ENCODE data around the gene WNT7B.

WNT7B gene

DNA sequence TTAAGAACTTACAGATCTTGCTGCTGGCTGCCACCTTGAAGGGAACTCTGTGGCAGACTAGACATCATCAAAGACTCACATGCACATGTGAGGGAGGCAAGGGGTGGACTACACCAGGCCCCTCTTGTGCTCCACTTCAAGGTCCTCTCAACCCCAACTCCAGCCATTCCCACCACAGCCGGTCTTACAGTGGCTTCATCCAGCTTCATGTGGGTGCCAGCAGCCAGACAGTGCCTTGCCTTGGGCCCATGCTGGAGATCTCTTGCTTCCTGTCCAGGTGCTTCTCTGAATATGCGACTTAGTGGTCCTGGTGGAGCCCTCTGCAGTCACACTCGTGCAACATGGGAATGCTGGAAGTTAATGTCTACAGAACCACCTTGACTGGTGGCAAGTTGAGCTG, 44.6 kb upstream of the WNT7B start:
- no peaks in the 10 kb centered on the region for H3K27me3 ChIP-seq (ENCODE audit: insufficient read depth, low read length, poor library complexity, severe bottlenecking)
- H3K9ac ChIP-seq (ENCODE audit: low read depth, low read length, poor library complexity, severe bottlenecking): no peak overlapping the region
- H3K4me3 ChIP-seq (ENCODE audit: low read length, poor library complexity, severe bottlenecking): no peak overlapping the region
- peaks cover 15% of the 10 kb centered on the region for H3K4me1 ChIP-seq (ENCODE audit: insufficient read depth, low read length, poor library complexity, severe bottlenecking)
- H3K4me2 ChIP-seq (ENCODE audit: low read depth, low read length, poor library complexity, severe bottlenecking): no peak overlapping the region
- TF ChIP-seq, protein P1, sequence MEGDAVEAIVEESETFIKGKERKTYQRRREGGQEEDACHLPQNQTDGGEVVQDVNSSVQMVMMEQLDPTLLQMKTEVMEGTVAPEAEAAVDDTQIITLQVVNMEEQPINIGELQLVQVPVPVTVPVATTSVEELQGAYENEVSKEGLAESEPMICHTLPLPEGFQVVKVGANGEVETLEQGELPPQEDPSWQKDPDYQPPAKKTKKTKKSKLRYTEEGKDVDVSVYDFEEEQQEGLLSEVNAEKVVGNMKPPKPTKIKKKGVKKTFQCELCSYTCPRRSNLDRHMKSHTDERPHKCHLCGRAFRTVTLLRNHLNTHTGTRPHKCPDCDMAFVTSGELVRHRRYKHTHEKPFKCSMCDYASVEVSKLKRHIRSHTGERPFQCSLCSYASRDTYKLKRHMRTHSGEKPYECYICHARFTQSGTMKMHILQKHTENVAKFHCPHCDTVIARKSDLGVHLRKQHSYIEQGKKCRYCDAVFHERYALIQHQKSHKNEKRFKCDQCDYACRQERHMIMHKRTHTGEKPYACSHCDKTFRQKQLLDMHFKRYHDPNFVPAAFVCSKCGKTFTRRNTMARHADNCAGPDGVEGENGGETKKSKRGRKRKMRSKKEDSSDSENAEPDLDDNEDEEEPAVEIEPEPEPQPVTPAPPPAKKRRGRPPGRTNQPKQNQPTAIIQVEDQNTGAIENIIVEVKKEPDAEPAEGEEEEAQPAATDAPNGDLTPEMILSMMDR (conservative IDR thresholded peaks at IDR 0.05; ENCODE audit: low read length): no peak
- no peak for TF ChIP-seq EZH2phosphoT487 (IDR thresholded peaks at IDR 0.05; ENCODE audit: borderline replicate concordance)
- H3K9me3 ChIP-seq (ENCODE audit: insufficient read depth, low read depth, low read length): no peaks in the 10 kb centered on the region
- H3K9me2 ChIP-seq (replicated peaks; ENCODE audit: low read depth, low read length): no peaks in the 10 kb centered on the region
- H3K79me2 ChIP-seq (ENCODE audit: insufficient read depth, low read length): no peaks in the 10 kb centered on the region
- H2AFZ ChIP-seq (ENCODE audit: low read length): no peak overlapping the region
- no peaks in the 10 kb centered on the region for H3F3A ChIP-seq (ENCODE audit: low read depth)
- H3K36me3 ChIP-seq (ENCODE audit: insufficient read depth, low read length): no peaks in the 10 kb centered on the region
- no peaks in the 10 kb centered on the region for H4K20me1 ChIP-seq (ENCODE audit: insufficient read depth, low read length, poor library complexity, severe bottlenecking)

DNA sequence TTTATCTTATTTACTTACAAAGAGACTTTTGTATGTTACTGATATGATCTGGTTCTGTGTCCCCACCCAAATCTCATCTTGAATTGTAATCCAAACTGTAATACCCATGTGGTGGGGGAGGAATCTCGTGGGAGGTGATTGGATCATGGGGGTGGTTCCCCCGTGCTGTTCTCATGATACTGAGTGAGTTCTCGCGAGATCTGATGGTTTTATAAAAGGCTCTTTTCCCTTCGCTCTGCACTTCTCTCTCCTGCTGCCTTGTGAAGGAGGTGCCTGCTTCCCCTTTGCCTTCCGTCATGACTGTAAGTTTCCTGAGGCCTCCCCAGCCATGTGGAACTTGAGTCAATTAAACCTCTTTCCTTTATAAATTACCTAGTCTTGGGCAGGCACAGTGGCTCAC, 42.4 kb upstream of the WNT7B start:
- Histone ChIP-seq H3K4me3 (ENCODE audit: low read length, poor library complexity, severe bottlenecking) (no peak overlapping the region), H2AFZ (ENCODE audit: low read length) (no peak overlapping the region), H3K9me2 (replicated peaks; ENCODE audit: low read depth, low read length) (no peaks in the 10 kb centered on the region), H4K20me1 (ENCODE audit: insufficient read depth, low read length, poor library complexity, severe bottlenecking) (no peaks in the 10 kb centered on the region), H3F3A (ENCODE audit: low read depth) (peaks cover 4% of the 10 kb centered on the region; the same call in 1 of the 2 replicates), H3K4me1 (ENCODE audit: insufficient read depth, low read length, poor library complexity, severe bottlenecking) (peaks cover 18% of the 10 kb centered on the region), H3K9ac (ENCODE audit: low read depth, low read length, poor library complexity, severe bottlenecking) (no peak overlapping the region), H3K4me2 (ENCODE audit: low read depth, low read length, poor library complexity, severe bottlenecking) (no peak overlapping the region), H3K27me3 (ENCODE audit: insufficient read depth, low read length, poor library complexity, severe bottlenecking) (no peaks in the 10 kb centered on the region), H3K36me3 (ENCODE audit: insufficient read depth, low read length) (no peaks in the 10 kb centered on the region), H3K9me3 (ENCODE audit: insufficient read depth, low read depth, low read length) (no peaks in the 10 kb centered on the region), H3K79me2 (ENCODE audit: insufficient read depth, low read length) (peaks cover 3% of the 10 kb centered on the region; the same call in 1 of the 2 replicates)
- TF ChIP-seq EZH2phosphoT487 (IDR thresholded peaks at IDR 0.05; ENCODE audit: borderline replicate concordance): no peak
- TF ChIP-seq, protein P1 (conservative IDR thresholded peaks at IDR 0.05; ENCODE audit: low read length): no peak

DNA sequence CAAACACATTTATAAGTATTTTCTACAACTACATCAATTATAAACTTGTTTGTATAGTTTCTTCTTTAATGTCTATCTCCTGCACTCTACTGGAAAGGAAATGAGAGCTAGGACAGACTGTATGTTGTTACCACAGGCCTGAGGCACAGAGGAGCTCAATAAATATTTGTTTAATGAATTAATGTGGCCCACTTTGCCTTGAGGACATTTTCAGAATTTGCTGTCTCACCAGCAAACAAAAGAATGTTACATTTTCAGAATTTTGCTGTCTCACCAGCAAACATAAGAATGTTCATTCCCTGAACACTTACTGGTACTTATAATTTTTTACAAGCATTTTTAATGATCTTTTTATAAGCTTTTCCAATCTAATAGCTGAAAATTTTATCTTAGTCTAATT, 41.9 kb upstream of the WNT7B start:
- peak overlapping the region; percentile 50 for H3K9ac ChIP-seq (ENCODE audit: low read depth, low read length, poor library complexity, severe bottlenecking)
- no peaks in the 10 kb centered on the region for H4K20me1 ChIP-seq (ENCODE audit: insufficient read depth, low read length, poor library complexity, severe bottlenecking)
- H3K4me2 ChIP-seq (ENCODE audit: low read depth, low read length, poor library complexity, severe bottlenecking): peak overlapping the region; percentile 43
- no peaks in the 10 kb centered on the region for H3K27me3 ChIP-seq (ENCODE audit: insufficient read depth, low read length, poor library complexity, severe bottlenecking)
- TF ChIP-seq EZH2phosphoT487 (IDR thresholded peaks at IDR 0.05; ENCODE audit: borderline replicate concordance): no peak
- TF ChIP-seq, protein P1 (conservative IDR thresholded peaks at IDR 0.05; ENCODE audit: low read length): no peak
- H3K9me3 ChIP-seq (ENCODE audit: insufficient read depth, low read depth, low read length): no peaks in the 10 kb centered on the region
- peaks cover 18% of the 10 kb centered on the region for H3K4me1 ChIP-seq (ENCODE audit: insufficient read depth, low read length, poor library complexity, severe bottlenecking)
- H3K4me3 ChIP-seq (ENCODE audit: low read length, poor library complexity, severe bottlenecking): no peak overlapping the region
- peaks cover 6% of the 10 kb centered on the region; the same call in 1 of the 2 replicates for H3K79me2 ChIP-seq (ENCODE audit: insufficient read depth, low read length)
- peaks cover 4% of the 10 kb centered on the region; the same call in 1 of the 2 replicates for H3F3A ChIP-seq (ENCODE audit: low read depth)
- H3K9me2 ChIP-seq (replicated peaks; ENCODE audit: low read depth, low read length): no peaks in the 10 kb centered on the region
- no peaks in the 10 kb centered on the region for H3K36me3 ChIP-seq (ENCODE audit: insufficient read depth, low read length)
- peak overlapping the region; percentile 55; the same call in 1 of the 2 replicates for H2AFZ ChIP-seq (ENCODE audit: low read length)

All from Loucy (cell line).